CD4-positive, alpha-beta T cell treated with Interleukin-1 beta for 1 hour (primary cell): ENCODE results near the gene PIK3R3.
"Not testable (repeated sequence)": the region's sequence is repeated elsewhere in the genome, so short reads cannot be mapped to it uniquely, and the experiment has no call there.

Experiments
- DNase-seq, 2 donors: peaks; one replicate each; pipeline ENCODE4 v3.0.0-alpha.2; 2020 to 2022

PIK3R3 gene

GRCh38 chr1:46062651-46063319 lies 69.6 kb downstream of the PIK3R3 start:
- peak; percentile 2 to 48 for DNase-seq

GRCh38 chr1:46061146-46061545 lies 71.3 kb downstream of the PIK3R3 start:
- DNase-seq: no peak

- DNase-seq: no peak
Measured at GRCh38 chr1:46058936-46059335, 73.5 kb downstream of the PIK3R3 start.

- DNase-seq: no peak
Measured at GRCh38 chr1:46057781-46058180, 74.6 kb downstream of the PIK3R3 start.

GRCh38 chr1:46057215-46057614 lies 75.2 kb downstream of the PIK3R3 start:
- DNase-seq: not testable (repeated sequence)

- DNase-seq: no peak
Measured at GRCh38 chr1:46056325-46056724, 76.1 kb downstream of the PIK3R3 start.

GRCh38 chr1:46053734-46054133 lies 78.7 kb downstream of the PIK3R3 start:
- DNase-seq: no peak

- no peak for DNase-seq
Measured at GRCh38 chr1:46044116-46044515, 88.3 kb downstream of the PIK3R3 start.

- DNase-seq: peak in 1 of 2 donors; percentile 66
Measured at GRCh38 chr1:46043458-46044017, 88.9 kb downstream of the PIK3R3 start.

GRCh38 chr1:46041974-46042373 lies 90.5 kb downstream of the PIK3R3 start:
- no peak for DNase-seq

- no peak for DNase-seq
Measured at GRCh38 chr1:46041551-46041950, 90.9 kb downstream of the PIK3R3 start.

- DNase-seq: no peak
Measured at GRCh38 chr1:46039571-46040052, 92.8 kb downstream of the PIK3R3 start.

GRCh38 chr1:46036894-46037839 lies 95.3 kb downstream of the PIK3R3 start:
- peak; percentile 77 to 80 for DNase-seq

- no peak for DNase-seq
Measured at GRCh38 chr1:46034601-46035516, 97.6 kb downstream of the PIK3R3 start.

GRCh38 chr1:46030876-46031660 lies 101.4 kb downstream of the PIK3R3 start:
- DNase-seq: no peak

- no peak for DNase-seq
Measured at GRCh38 chr1:46030074-46030870, 102.2 kb downstream of the PIK3R3 start.

GRCh38 chr1:46027788-46028573 lies 104.4 kb downstream of the PIK3R3 start:
- no peak for DNase-seq

GRCh38 chr1:46026531-46026930 lies 105.9 kb downstream of the PIK3R3 start:
- no peak for DNase-seq

- no peak for DNase-seq
Measured at GRCh38 chr1:46021046-46021996, 111.1 kb downstream of the PIK3R3 start.
